H1 (cell line): ENCODE results near the gene C6orf52. TPM values are rescaled to one million over a fixed set of nuclear protein-coding genes. Genes with fewer than 3 reads are reported as not detected.

Source experiments
- CTCF ChIA-PET: fragments of 300-600 bp; sonication (Branson Sonifier 250); formaldehyde crosslinking; loops from one replicate; lab custom pipeline; 2021; ENCODE audit not compliant: partially characterized antibody; lab: Charles Lee
- POLR2A ChIA-PET: fragments of 300-600 bp; sonication (Branson Sonifier 250); formaldehyde crosslinking; loops from one replicate; lab custom pipeline; 2021; ENCODE audit warnings: inconsistent platforms; ENCODE audit not compliant: partially characterized antibody; lab: Charles Lee
- DNase-seq, 2 experiments: peaks; one replicate each; pipeline versions ENCODE4 v3.0.0 to v3.0.0-alpha.2; 2010 to 2022; ENCODE audit warnings: low spot score in 2 of 2, low read depth in 1 of 2, mixed read lengths in 1 of 2
- FAIRE-seq: peaks from 2 replicates; lab custom pipeline; 2011; peaks lifted over from hg19 to GRCh38; lab: Jason Lieb, UNC
- H2AFZ ChIP-seq: 2 replicates; pipeline ENCODE4 v1.8.1; 2012; ENCODE audit warnings: low read length, inconsistent platforms
- H2AK5ac ChIP-seq: 2 replicates; pipeline ENCODE4 v1.6.1; 2013; ENCODE audit warnings: low read depth, low read length
- H2BK120ac ChIP-seq: replicated peaks from 2 replicates; pipeline ENCODE3; 2013; ENCODE audit warnings: low read depth, low read length, inconsistent platforms
- H2BK12ac ChIP-seq: 2 replicates; pipeline ENCODE4 v1.6.1; 2013; ENCODE audit warnings: low read depth, low read length
- H2BK15ac ChIP-seq: 2 replicates; pipeline ENCODE4 v1.6.1; 2013; ENCODE audit warnings: low read length
- H2BK20ac ChIP-seq: 2 replicates; pipeline ENCODE4 v1.6.1; 2013; ENCODE audit warnings: low read length
- H2BK5ac ChIP-seq: 2 replicates; pipeline ENCODE4 v1.6.1; 2013; ENCODE audit warnings: low read depth, low read length
- H3K14ac ChIP-seq: 2 replicates; pipeline ENCODE4 v1.6.1; 2013; ENCODE audit warnings: inconsistent platforms; ENCODE audit not compliant: insufficient read length
- H3K18ac ChIP-seq: 2 replicates; pipeline ENCODE4 v1.6.1; 2013; ENCODE audit warnings: low read length; ENCODE audit errors: extremely low read depth
- H3K23ac ChIP-seq: 2 replicates; pipeline ENCODE4 v1.6.1; 2013; ENCODE audit warnings: inconsistent platforms; ENCODE audit not compliant: insufficient read length
- H3K23me2 ChIP-seq: 2 replicates; pipeline ENCODE4 v1.6.1; 2013; ENCODE audit warnings: low read depth, low read length
- H3K27ac ChIP-seq: 2 replicates; pipeline ENCODE4 v1.6.1; 2011; ENCODE audit warnings: low read depth, low read length, inconsistent platforms
- H3K27me3 ChIP-seq, 4 experiments: replicated peaks in 1 of 4; 1 replicate in 1 of 4; 2 replicates in 3 of 4; pipeline versions ENCODE4 v1.6.1 to v1.8.1; 2011 to 2013; ENCODE audit warnings: low read length in 3 of 4, mild to moderate bottlenecking in 3 of 4, inconsistent platforms in 2 of 4, mixed read lengths in 2 of 4, moderate library complexity in 1 of 4; ENCODE audit not compliant: control insufficient read depth in 3 of 4, insufficient read depth in 3 of 4; ENCODE audit errors: extremely low read depth in 1 of 4
- H3K36me3 ChIP-seq, 4 experiments: 2 replicates each; pipeline versions ENCODE4 v1.6.1 to v1.8.1; 2011 to 2013; ENCODE audit warnings: mild to moderate bottlenecking in 4 of 4, low read length in 3 of 4, moderate library complexity in 2 of 4, control low read depth in 1 of 4, inconsistent platforms in 1 of 4; ENCODE audit not compliant: insufficient read depth in 4 of 4, control insufficient read depth in 2 of 4
- H3K4ac ChIP-seq: replicated peaks from 2 replicates; pipeline ENCODE3; 2013; ENCODE audit warnings: low read length, low read depth, mixed read lengths, inconsistent platforms; ENCODE audit not compliant: insufficient read length
- H3K4me1 ChIP-seq, 4 experiments: replicated peaks in 1 of 4; 1 replicate in 1 of 4; 2 replicates in 3 of 4; pipeline versions ENCODE4 v1.6.1 to v1.8.1; 2011 to 2013; ENCODE audit warnings: low read length in 3 of 4, inconsistent platforms in 2 of 4, mixed read lengths in 1 of 4; ENCODE audit not compliant: insufficient read depth in 4 of 4, control insufficient read depth in 3 of 4
- H3K4me2 ChIP-seq, 2 experiments: 2 replicates each; pipeline versions ENCODE4 v1.6.1 to v1.8.1; 2011 to 2013; ENCODE audit warnings: low read depth in 2 of 2, low read length in 2 of 2, control low read depth in 1 of 2, inconsistent platforms in 1 of 2, mild to moderate bottlenecking in 1 of 2; ENCODE audit not compliant: insufficient read depth in 1 of 2
- H3K4me3 ChIP-seq, 4 experiments: fragments of 200-600, 300-600 bp in 1 of 4; sonication (generic), shearing (Covaris generic), sonication (Bioruptor Twin) in 1 of 4; 2 replicates each; pipeline versions ENCODE4 v1.5.1 to v1.8.1; 2011 to 2016; ENCODE audit warnings: low read length in 4 of 4, low read depth in 3 of 4, control low read depth in 2 of 4, inconsistent platforms in 2 of 4, mild to moderate bottlenecking in 2 of 4, mixed read lengths in 1 of 4, moderate library complexity in 1 of 4; ENCODE audit not compliant: insufficient read depth in 2 of 4; ENCODE audit errors: extremely low read depth in 1 of 4
- H3K56ac ChIP-seq: replicated peaks from 2 replicates; pipeline ENCODE3; 2013; ENCODE audit warnings: low read depth, mild to moderate bottlenecking, mixed read lengths, low read length, inconsistent platforms; ENCODE audit not compliant: insufficient read length
- H3K79me1 ChIP-seq: 2 replicates; pipeline ENCODE4 v1.6.1; 2013; ENCODE audit warnings: low read depth, low read length, control low read depth
- H3K79me2 ChIP-seq, 2 experiments: 2 replicates each; pipeline versions ENCODE4 v1.6.1 to v1.8.1; 2012 to 2013; ENCODE audit warnings: low read length in 2 of 2, mild to moderate bottlenecking in 2 of 2, inconsistent platforms in 1 of 2; ENCODE audit not compliant: insufficient read depth in 2 of 2, control insufficient read depth in 1 of 2
- H3K9ac ChIP-seq, 4 experiments: replicated peaks in 1 of 4; 1 replicate in 1 of 4; 2 replicates in 3 of 4; pipeline versions ENCODE4 v1.6.1 to v1.8.1; 2011 to 2013; ENCODE audit warnings: low read depth in 3 of 4, low read length in 3 of 4, control low read depth in 2 of 4, mild to moderate bottlenecking in 2 of 4, moderate library complexity in 2 of 4, inconsistent platforms in 1 of 4; ENCODE audit errors: extremely low read depth in 1 of 4
- H3K9me3 ChIP-seq, 2 experiments: 2 replicates each; pipeline versions ENCODE4 v1.6.1 to v1.8.1; 2012 to 2013; ENCODE audit warnings: mild to moderate bottlenecking in 2 of 2, moderate library complexity in 2 of 2, control low read depth in 1 of 2, inconsistent platforms in 1 of 2, low read depth in 1 of 2, low read length in 1 of 2, mixed read lengths in 1 of 2; ENCODE audit not compliant: insufficient read depth in 2 of 2
- H4K20me1 ChIP-seq, 2 experiments: replicated peaks in 1 of 2; 2 replicates each; pipeline versions ENCODE3 to v1.8.1; 2011 to 2013; ENCODE audit warnings: inconsistent platforms in 2 of 2, low read length in 2 of 2, mild to moderate bottlenecking in 1 of 2; ENCODE audit not compliant: insufficient read depth in 2 of 2, control insufficient read depth in 1 of 2
- H4K5ac ChIP-seq: 2 replicates; pipeline ENCODE4 v1.6.1; 2013; ENCODE audit warnings: low read length, low read depth, mixed read lengths, inconsistent platforms; ENCODE audit not compliant: insufficient read length
- H4K8ac ChIP-seq: 2 replicates; pipeline ENCODE4 v1.8.0; 2013; ENCODE audit warnings: mild to moderate bottlenecking, moderate library complexity, low read length, inconsistent platforms; ENCODE audit not compliant: insufficient read depth; ENCODE audit errors: extremely low read depth
- H4K91ac ChIP-seq: replicated peaks from 2 replicates; pipeline ENCODE3; 2013; ENCODE audit warnings: low read length, mixed read lengths, inconsistent platforms; ENCODE audit not compliant: insufficient read length
- MAFK ChIP-seq: IDR thresholded peaks from 2 replicates; pipeline ENCODE4 v1.6.1; 2012; ENCODE audit warnings: low read depth, mild to moderate bottlenecking, improper control_type of control experiment, low read length
- PHF8 ChIP-seq: fragments of 200-600 bp; sonication (generic); conservative IDR thresholded peaks from 2 replicates; pipeline ENCODE4 v1.7.1; 2012; ENCODE audit warnings: low read depth, mild to moderate bottlenecking, inconsistent platforms, low read length, moderate library complexity
- SP1 ChIP-seq: IDR thresholded peaks from 2 replicates; pipeline ENCODE4 v1.6.1; 2011; ENCODE audit warnings: low read depth, low read length
- WGBS, 2 experiments: shearing (Covaris generic) in 1 of 2; methylation state at CpG; one replicate each; pipeline versions ENCODE4 v1.1.6 to v1.1.7; 2013 to 2015; ENCODE audit warnings: low lambda C conversion rate in 2 of 2, mixed read lengths in 2 of 2, inconsistent platforms in 1 of 2, low coverage in 1 of 2, missing lambda C conversion rate in 1 of 2; ENCODE audit not compliant: insufficient replicate concordance in 2 of 2, insufficient coverage in 1 of 2, insufficient read length in 1 of 2; ENCODE audit errors: extremely low coverage in 1 of 2, missing lambda C conversion rate in 1 of 2; 5-methylcytosine and 5-hydroxymethylcytosine counted together
- polyA plus RNA-seq, 7 experiments: library from polyadenylated mRNA; depleted of rRNA in 3 of 7; stranded (reverse) in 5 of 7; unstranded in 2 of 7; fragments of >200 nt in 5 of 7; fragments of 200-250 nt in 2 of 7; gene quantifications; 1 replicate in 5 of 7; 2 replicates in 1 of 7; 4 replicates in 1 of 7; pipeline versions ENCODE4 v1.2.1 to v1.2.3, GENCODE V29; 2011 to 2013; ENCODE audit warnings: missing spikeins in 2 of 7, mixed read lengths in 2 of 7
- total RNA-seq: library from RNA; stranded (reverse); fragmentation: NEBNext Ultra II Directional; extraction: Animal tissue kit (Norgen Biotek cat#: 25700); gene quantifications from 2 replicates; pipeline ENCODE4 v1.2.1, GENCODE V29; 2021

Gene C6orf52
- total and polyA plus RNA-seq, 2 of the 8 experiments (the other 6 are each of a cell fraction or from before 2014, with no cell fraction given) = 1.5 to 3.1 TPM

- Histone ChIP-seq H3K56ac (no peak overlapping the region), H3K23me2 (no peaks in the 10 kb centered on the region), H2AFZ (no peak overlapping the region), H2BK120ac (no peak overlapping the region), H3K4me3 (no peak overlapping the region), H3K4me2 (no peak overlapping the region), H3K23ac (no peak overlapping the region), H3K14ac (no peak overlapping the region), H2BK12ac (no peak overlapping the region), H4K8ac (no peak overlapping the region), H3K27me3 (no peaks in the 10 kb centered on the region), H3K4me1 (no peaks in the 10 kb centered on the region), H3K18ac (no peak overlapping the region), H2AK5ac (no peak overlapping the region), H4K91ac (no peak overlapping the region), H3K4ac (no peak overlapping the region), H3K27ac (no peak overlapping the region), H3K79me1 (no peaks in the 10 kb centered on the region), H3K36me3 (peaks cover 3 to 39% (median 21%) of the 10 kb centered on the region in 4 experiments), H2BK5ac (no peak overlapping the region), H2BK15ac (no peak overlapping the region), H3K9ac (no peak overlapping the region), H3K79me2 (no peaks in the 10 kb centered on the region), H4K20me1 (peaks cover 0 to 1% of the 10 kb centered on the region in 2 experiments), H3K9me3 (no peaks in the 10 kb centered on the region), H2BK20ac (no peak overlapping the region), H4K5ac (no peak overlapping the region)
- 94% methylated on average over 17 of the region's 17 CpGs; no CpG with 5 or more reads in 1 of the 2 experiments for WGBS, 2 experiments
- ChIA-PET CTCF (interaction anchor here (0.7 to 2.6 kb wide), 5 partner anchors 9 to 28 kb away, joined by 3 to 7 read pairs (median 3); no protein-coding TSS in a partner anchor), POLR2A (interaction anchor here (0.6 to 2.8 kb wide), 7 partner anchors 9 to 24 kb away, joined by 3 to 15 read pairs (median 5); partner anchors contain the start of genes TMEM14B and TMEM14C)
- FAIRE-seq (no peak), DNase-seq (peak in 1 of 2 experiments; percentile 35)
- TF ChIP-seq PHF8 (no peak), SP1 (0 out of 2 replicates have a peak, but pooled peaks have one; percentile 43), MAFK (peak; percentile 78)
These were observed 38.8 kb upstream of the C6orf52 start for GRCh38 chr6:10733151-10733715.
